Heart left ventricle (tissue), 16 donors: ENCODE data around the gene KPNA4. TPM values are rescaled to one million over a fixed set of nuclear protein-coding genes. Genes with fewer than 3 reads are reported as not detected.

ENCODE experiments used
- ATAC-seq, 4 donors: fragments of 200-7000 bp; cut with Tn5 transposase; one replicate each; pipeline ENCODE4 v1.9.1; 2020 to 2022; ENCODE audit warnings: moderate library complexity in 4 of 4, mild to moderate bottlenecking in 3 of 4, moderate number of reproducible peaks in 1 of 4
- DNase-seq, 5 donors: peaks; one replicate each; pipeline ENCODE4 v3.0.0-alpha.2; 2020
- H3K27ac ChIP-seq, 12 donors: fragments of 200-600 bp; sonication (generic) in 4 of 12; one replicate each; pipeline versions ENCODE4 v1.5.0 to v1.8.0; 2016 to 2022; ENCODE audit warnings: mild to moderate bottlenecking in 2 of 12
- H3K27me3 ChIP-seq, 9 donors: fragments of 200-600 bp; sonication (generic) in 2 of 9; one replicate each; pipeline versions ENCODE4 v1.5.1 to v1.8.0; 2016 to 2022; ENCODE audit warnings: mild to moderate bottlenecking in 3 of 9
- H3K36me3 ChIP-seq, 9 donors: fragments of 200-600 bp; sonication (generic) in 2 of 9; one replicate each; pipeline versions ENCODE4 v1.5.0 to v1.8.0; 2018 to 2022; ENCODE audit warnings: mild to moderate bottlenecking in 2 of 9
- H3K4me1 ChIP-seq, 12 donors: fragments of 200-600 bp; sonication (generic) in 4 of 12; one replicate each; pipeline versions ENCODE4 v1.5.0 to v1.8.0; 2016 to 2022; ENCODE audit warnings: mild to moderate bottlenecking in 3 of 12
- H3K4me3 ChIP-seq, 12 donors: fragments of 200-600 bp; sonication (generic) in 4 of 12; one replicate each; pipeline versions ENCODE4 v1.5.0 to v1.8.0; 2017 to 2022; ENCODE audit warnings: mild to moderate bottlenecking in 9 of 12, moderate library complexity in 4 of 12
- H3K9me3 ChIP-seq, 12 donors: fragments of 200-600 bp; sonication (generic) in 4 of 12; one replicate each; pipeline versions ENCODE4 v1.5.0 to v1.8.0; 2016 to 2022; ENCODE audit warnings: mild to moderate bottlenecking in 1 of 12
- POLR2A ChIP-seq, 2 donors: fragments of 450-650 bp; IDR thresholded peaks; one replicate each; pipeline ENCODE4 v1.6.1; 2017; ENCODE audit warnings: antibody characterized with exemption in 2 of 2, mild to moderate bottlenecking in 2 of 2, moderate library complexity in 2 of 2
- WGBS, 4 donors: extraction: QIAGEN DNeasy Blood & Tissue Kit in 2 of 4; methylation state at CpG; one replicate each; pipeline versions ENCODE4 v1.1.5 to v1.1.7; 2013 to 2018; 5-methylcytosine and 5-hydroxymethylcytosine counted together
- intact Hi-C, 10 donors: fragments of 100-400 bp; cut with DNase I; formaldehyde crosslinking; loops; one replicate each; pipeline versions ENCODE4 v1.11.1 to v1.14.2; 2022
- polyA plus RNA-seq, 2 donors: library from polyadenylated mRNA; stranded (reverse); fragments of 200-250 nt; gene quantifications; one replicate each; pipeline ENCODE4 v1.2.3, GENCODE V29; 2013
- total RNA-seq, 9 donors: library from RNA; depleted of rRNA in 2 of 9; stranded (reverse); fragments of >200 nt in 2 of 9; fragmentation: NEBNext Ultra II Directional in 3 of 9; extraction: Animal tissue kit (Norgen Biotek cat#: 25700) in 3 of 9; gene quantifications; one replicate each; pipeline versions ENCODE4 v1.1.0 to v1.2.4, GENCODE V29; 2016 to 2023
- TF ChIP-seq, protein P1 (sequence below), 12 donors: fragments of 200-600 bp; sonication (generic) in 4 of 12; IDR thresholded peaks; one replicate each; pipeline versions ENCODE4 v1.5.0 to v1.8.0; 2018 to 2022; ENCODE audit warnings: antibody characterized with exemption in 12 of 12, mild to moderate bottlenecking in 5 of 12
- donor health status: ischemic (EF 13 %, LVEDD 7.1; RV severe dilation, severe dysfunction).
- donor health status: healthy with polysubstance abuse.
- donor health status: DM: no; HTN: yes; CAD: no.
- donor health status: DM: no; HTN: no; CAD: no.
- donor health status: ischemic (EF 25% LVEDD 6.9; RV normal size, moderate dysfunction).
- donor health status: ischemic (EF 25% LVEDD 5.7; RV mildly dilated, moderate dysfunction).
- donor health status: healthy.
- donor health status: DM: yes; HTN: yes; CAD: no.
- donor health status: ischemic (EF 35%, LVEDD 5.7; RV mildly dilated, moderate dysfunction).
- donor health status: nonischemic (EF 11% LVEDD 7.7; RV severe dilation, severe dysfunction).
- donor health status: DM: yes; HTN: yes; CAD: no.
- donor health status: PGD.
- donor health status: ischemic (EF 29% LVEDD 5.4; RV normal size, mild dysfunction).
- donor health status: nonischemic (EF 23%, LVEDD 6.1; RV moderate dilation, normal function).

The KPNA4 gene
- total and polyA plus RNA-seq, 11 donors = 29.1 to 198 (median 128) TPM

DNA sequence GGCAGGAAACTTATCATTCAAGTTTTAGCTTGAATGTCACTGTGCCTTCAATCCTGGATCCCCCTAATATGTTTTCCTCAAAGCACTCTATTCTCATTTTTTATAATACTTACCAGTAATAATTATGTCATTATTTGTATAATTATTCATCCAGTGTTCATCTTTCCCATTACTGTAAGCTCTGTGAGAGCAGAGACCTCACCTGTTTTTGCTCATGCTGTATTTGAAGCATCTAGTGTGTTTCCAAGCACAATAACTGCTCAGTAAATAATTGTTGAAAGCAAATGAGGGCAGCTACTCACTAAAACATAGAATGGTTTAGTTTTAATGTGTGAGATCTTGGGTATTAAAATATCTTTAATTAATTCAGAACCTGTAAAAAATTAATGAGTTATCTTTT, 36.9 kb upstream of the KPNA4 start:
- ATAC-seq = no peak
- Histone ChIP-seq H3K27me3 (no peaks in the 10 kb centered on the region), H3K9me3 (peaks cover 0 to 7% (median 0%) of the 10 kb centered on the region in 12 donors), H3K4me1 (no peaks in the 10 kb centered on the region), H3K4me3 (no peak overlapping the region), H3K36me3 (no peaks in the 10 kb centered on the region), H3K27ac (no peak overlapping the region)
- intact Hi-C loops = no loop called here
- DNase-seq = no peak
- TF ChIP-seq POLR2A (IDR thresholded peaks at IDR 0.05) = no peak
- TF ChIP-seq, protein P1, sequence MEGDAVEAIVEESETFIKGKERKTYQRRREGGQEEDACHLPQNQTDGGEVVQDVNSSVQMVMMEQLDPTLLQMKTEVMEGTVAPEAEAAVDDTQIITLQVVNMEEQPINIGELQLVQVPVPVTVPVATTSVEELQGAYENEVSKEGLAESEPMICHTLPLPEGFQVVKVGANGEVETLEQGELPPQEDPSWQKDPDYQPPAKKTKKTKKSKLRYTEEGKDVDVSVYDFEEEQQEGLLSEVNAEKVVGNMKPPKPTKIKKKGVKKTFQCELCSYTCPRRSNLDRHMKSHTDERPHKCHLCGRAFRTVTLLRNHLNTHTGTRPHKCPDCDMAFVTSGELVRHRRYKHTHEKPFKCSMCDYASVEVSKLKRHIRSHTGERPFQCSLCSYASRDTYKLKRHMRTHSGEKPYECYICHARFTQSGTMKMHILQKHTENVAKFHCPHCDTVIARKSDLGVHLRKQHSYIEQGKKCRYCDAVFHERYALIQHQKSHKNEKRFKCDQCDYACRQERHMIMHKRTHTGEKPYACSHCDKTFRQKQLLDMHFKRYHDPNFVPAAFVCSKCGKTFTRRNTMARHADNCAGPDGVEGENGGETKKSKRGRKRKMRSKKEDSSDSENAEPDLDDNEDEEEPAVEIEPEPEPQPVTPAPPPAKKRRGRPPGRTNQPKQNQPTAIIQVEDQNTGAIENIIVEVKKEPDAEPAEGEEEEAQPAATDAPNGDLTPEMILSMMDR (IDR thresholded peaks at IDR 0.05) = no peak

DNA sequence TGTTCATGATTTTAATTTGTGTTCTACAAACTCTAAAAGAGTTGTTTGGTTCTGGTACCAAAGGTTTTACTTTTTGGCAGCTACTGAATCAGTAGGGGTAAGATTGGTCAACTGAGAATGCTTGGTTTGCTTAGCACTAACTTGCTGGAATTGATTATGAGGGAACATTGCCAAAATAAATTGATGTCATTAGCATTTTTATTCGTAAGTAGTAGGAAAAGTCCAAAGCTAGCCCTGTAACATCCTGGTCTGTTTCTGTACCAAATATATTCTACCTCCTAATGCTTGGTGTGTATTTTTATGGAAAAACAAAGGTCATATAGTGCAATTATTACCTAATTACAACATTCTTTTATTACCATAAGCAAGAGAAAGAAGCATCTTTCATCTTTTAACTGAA, 35.9 kb upstream of the KPNA4 start:
- intact Hi-C loops = no loop called here
- no peaks in the 10 kb centered on the region for H3K36me3 ChIP-seq
- H3K27ac ChIP-seq = no peak overlapping the region
- DNase-seq (no peak), ATAC-seq (no peak)
- WGBS, 4 donors = 41 to 68% (median 57%) methylated on average over 1 of the region's 1 CpG
- peaks cover 0 to 7% (median 0%) of the 10 kb centered on the region in 12 donors for H3K9me3 ChIP-seq
- no peaks in the 10 kb centered on the region for H3K4me1 ChIP-seq
- no peaks in the 10 kb centered on the region for H3K27me3 ChIP-seq
- TF ChIP-seq POLR2A (IDR thresholded peaks at IDR 0.05) = no peak
- TF ChIP-seq, protein P1 (IDR thresholded peaks at IDR 0.05) = no peak
- H3K4me3 ChIP-seq = no peak overlapping the region

DNA sequence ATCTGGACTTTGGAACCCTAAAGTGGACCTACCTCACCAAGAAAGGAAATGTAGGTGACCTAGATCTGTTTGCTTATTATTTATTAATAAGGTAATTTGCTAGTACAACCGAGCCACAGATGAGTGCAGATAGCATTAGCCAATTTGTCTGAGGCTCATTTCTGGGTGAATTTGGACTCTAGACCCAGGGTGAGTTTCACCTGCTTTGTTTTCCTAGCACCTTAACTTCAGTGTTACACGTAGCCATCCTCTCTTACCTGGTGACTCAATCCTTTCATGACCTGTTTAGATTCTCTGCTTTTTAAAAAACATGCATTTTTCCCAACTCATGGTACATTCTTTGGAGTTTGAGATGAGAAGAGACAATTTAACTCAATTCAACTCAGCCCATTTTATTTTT, 33.5 kb upstream of the KPNA4 start:
- no peaks in the 10 kb centered on the region for H3K36me3 ChIP-seq
- no peak for ATAC-seq
- intact Hi-C loops = no loop called here
- DNase-seq = no peak
- H3K9me3 ChIP-seq = peaks cover 0 to 9% (median 0%) of the 10 kb centered on the region in 12 donors
- H3K4me3 ChIP-seq = no peak overlapping the region
- no peak for TF ChIP-seq POLR2A (IDR thresholded peaks at IDR 0.05)
- TF ChIP-seq, protein P1 (IDR thresholded peaks at IDR 0.05) = no peak
- no peaks in the 10 kb centered on the region for H3K4me1 ChIP-seq
- H3K27ac ChIP-seq = no peak overlapping the region
- 72 to 84% (median 75%) methylated on average over 2 of the region's 2 CpGs for WGBS, 4 donors
- H3K27me3 ChIP-seq = no peaks in the 10 kb centered on the region

DNA sequence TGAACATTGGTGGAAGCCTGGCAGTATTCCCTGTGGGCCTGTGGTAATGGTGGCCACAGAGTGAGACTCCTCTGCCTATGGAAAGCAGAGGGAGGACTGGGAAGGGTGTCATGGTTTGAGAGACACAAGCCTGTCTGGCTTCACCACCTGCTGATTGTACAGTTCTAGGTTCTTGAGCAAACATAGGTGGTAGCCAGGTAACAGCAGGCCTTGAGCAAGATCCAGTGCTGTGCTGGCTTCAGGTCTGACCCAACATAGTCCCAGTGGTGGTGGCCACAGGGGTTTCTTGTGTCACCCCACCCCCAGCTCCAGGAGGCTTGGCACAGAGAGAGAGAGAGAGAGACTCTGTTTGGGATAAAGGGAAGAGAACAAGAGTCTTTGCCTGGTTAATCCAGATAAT, 22.7 kb upstream of the KPNA4 start:
- Histone ChIP-seq H3K4me1 (no peaks in the 10 kb centered on the region), H3K9me3 (peaks cover 0 to 61% (median 2%) of the 10 kb centered on the region in 12 donors), H3K36me3 (no peaks in the 10 kb centered on the region), H3K27ac (no peak overlapping the region), H3K27me3 (no peaks in the 10 kb centered on the region), H3K4me3 (no peak overlapping the region)
- no peak for TF ChIP-seq POLR2A (IDR thresholded peaks at IDR 0.05)
- TF ChIP-seq, protein P1 (IDR thresholded peaks at IDR 0.05) = no peak
- DNase-seq (no peak), ATAC-seq (no peak)
- intact Hi-C loops = loop anchor here in 3 of 10 donors (10.0 kb wide), 2 partner anchors 107 to 357 kb away; no protein-coding TSS in a partner anchor
